Activated CD4-positive, CD25-positive, alpha-beta regulatory T cell treated with anti-CD3 and anti-CD28 coated beads, Interleukin-2, amount 50 U/mL, for 16 hours (primary cell): ENCODE measurements around the gene SPEF2.

Source experiments
- DNase-seq: peaks from one replicate; pipeline ENCODE4 v3.0.0-alpha.2; 2020; ENCODE audit warnings: low read depth, low spot score

SPEF2 gene

GRCh38 chr5:35778259-35778769 is 160.7 kb downstream of the SPEF2 start:
- no peak for DNase-seq

GRCh38 chr5:35780236-35780635 is 162.6 kb downstream of the SPEF2 start:
- DNase-seq: no peak

GRCh38 chr5:35781181-35781790 is 163.6 kb downstream of the SPEF2 start:
- DNase-seq: no peak

- no peak for DNase-seq
Measured at GRCh38 chr5:35783551-35783950, 165.9 kb downstream of the SPEF2 start.

GRCh38 chr5:35785601-35786085 is 168.0 kb downstream of the SPEF2 start:
- DNase-seq: no peak

- no peak for DNase-seq
Measured at GRCh38 chr5:35788724-35789123, 171.1 kb downstream of the SPEF2 start.

- no peak for DNase-seq
Measured at GRCh38 chr5:35789732-35790456, 172.2 kb downstream of the SPEF2 start.

- no peak for DNase-seq
Measured at GRCh38 chr5:35790457-35790822, 172.8 kb downstream of the SPEF2 start.

- no peak for DNase-seq
Measured at GRCh38 chr5:35794328-35794619, 176.6 kb downstream of the SPEF2 start.

- no peak for DNase-seq
Measured at GRCh38 chr5:35794684-35795375, 177.2 kb downstream of the SPEF2 start.

GRCh38 chr5:35799181-35799580 is 181.5 kb downstream of the SPEF2 start:
- no peak for DNase-seq

GRCh38 chr5:35799753-35800152 is 182.1 kb downstream of the SPEF2 start:
- DNase-seq: no peak

- DNase-seq: no peak
Measured at GRCh38 chr5:35803191-35803651, 185.6 kb downstream of the SPEF2 start.

GRCh38 chr5:35804201-35804653 is 186.6 kb downstream of the SPEF2 start:
- DNase-seq: no peak

- DNase-seq: no peak
Measured at GRCh38 chr5:35804841-35805240, 187.2 kb downstream of the SPEF2 start.

- no peak for DNase-seq
Measured at GRCh38 chr5:35810601-35811000, 192.9 kb downstream of the SPEF2 start.

- no peak for DNase-seq
Measured at GRCh38 chr5:35811108-35811741, 193.6 kb downstream of the SPEF2 start.

GRCh38 chr5:35813521-35813920 is 195.9 kb downstream of the SPEF2 start:
- DNase-seq: no peak

- DNase-seq: no peak
Measured at GRCh38 chr5:35815089-35815936, 197.7 kb downstream of the SPEF2 start.

- DNase-seq: no peak
Measured at GRCh38 chr5:35816881-35817521, 199.3 kb downstream of the SPEF2 start.

GRCh38 chr5:35819026-35819425 is 201.4 kb downstream of the SPEF2 start:
- no peak for DNase-seq
